HG03460 (cell line): ENCODE results near the gene RALGPS1.
A peak's percentile ranks its signal among the peaks of the same experiment; 100 is the strongest.

Source experiments
- ATAC-seq: cut with Tn5 transposase; IDR thresholded peaks from one replicate; pipeline ENCODE4 v1.9.1; 2021; ENCODE audit not compliant: unreplicated experiment

Gene RALGPS1

DNA sequence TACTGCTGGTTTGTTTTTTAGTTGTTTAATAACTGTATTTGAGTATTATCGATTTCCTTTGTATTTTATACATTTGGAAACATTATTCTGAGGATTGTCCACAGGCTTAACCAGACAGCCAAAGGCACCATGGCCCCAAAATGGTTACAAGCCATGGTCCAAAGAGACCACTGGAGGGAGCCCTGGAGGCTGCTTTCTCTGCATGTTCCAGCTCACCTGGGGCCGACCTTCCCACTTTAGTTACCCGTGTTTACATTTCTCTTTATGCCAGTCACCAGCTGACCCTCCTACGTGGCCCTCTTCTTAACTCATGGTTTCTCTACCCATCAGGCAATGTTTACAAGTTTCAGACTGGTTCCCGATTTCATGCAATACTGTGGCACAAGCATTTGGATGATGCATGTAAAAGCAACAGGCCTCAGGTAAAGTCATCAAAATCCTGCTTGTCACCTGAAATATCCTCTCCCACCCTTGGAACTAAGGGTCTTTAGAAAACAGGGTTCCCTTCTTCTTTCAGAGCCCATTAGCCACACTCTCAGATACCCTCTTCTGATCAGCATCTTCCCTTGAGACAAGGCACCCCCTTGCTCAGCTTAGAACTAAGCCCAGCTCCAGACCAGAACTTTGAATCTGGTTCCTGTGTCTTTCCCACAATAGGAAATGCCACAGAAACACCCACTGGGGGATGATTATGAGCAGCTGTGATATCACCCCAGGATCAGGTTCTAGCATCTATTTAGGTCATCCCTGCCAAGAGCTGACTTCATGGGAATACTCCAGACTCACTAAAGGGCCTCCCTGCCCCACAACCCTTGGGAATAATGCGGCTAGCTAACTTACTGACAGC lies 300.1 kb downstream of the RALGPS1 start:
- ATAC-seq, result no peak

DNA sequence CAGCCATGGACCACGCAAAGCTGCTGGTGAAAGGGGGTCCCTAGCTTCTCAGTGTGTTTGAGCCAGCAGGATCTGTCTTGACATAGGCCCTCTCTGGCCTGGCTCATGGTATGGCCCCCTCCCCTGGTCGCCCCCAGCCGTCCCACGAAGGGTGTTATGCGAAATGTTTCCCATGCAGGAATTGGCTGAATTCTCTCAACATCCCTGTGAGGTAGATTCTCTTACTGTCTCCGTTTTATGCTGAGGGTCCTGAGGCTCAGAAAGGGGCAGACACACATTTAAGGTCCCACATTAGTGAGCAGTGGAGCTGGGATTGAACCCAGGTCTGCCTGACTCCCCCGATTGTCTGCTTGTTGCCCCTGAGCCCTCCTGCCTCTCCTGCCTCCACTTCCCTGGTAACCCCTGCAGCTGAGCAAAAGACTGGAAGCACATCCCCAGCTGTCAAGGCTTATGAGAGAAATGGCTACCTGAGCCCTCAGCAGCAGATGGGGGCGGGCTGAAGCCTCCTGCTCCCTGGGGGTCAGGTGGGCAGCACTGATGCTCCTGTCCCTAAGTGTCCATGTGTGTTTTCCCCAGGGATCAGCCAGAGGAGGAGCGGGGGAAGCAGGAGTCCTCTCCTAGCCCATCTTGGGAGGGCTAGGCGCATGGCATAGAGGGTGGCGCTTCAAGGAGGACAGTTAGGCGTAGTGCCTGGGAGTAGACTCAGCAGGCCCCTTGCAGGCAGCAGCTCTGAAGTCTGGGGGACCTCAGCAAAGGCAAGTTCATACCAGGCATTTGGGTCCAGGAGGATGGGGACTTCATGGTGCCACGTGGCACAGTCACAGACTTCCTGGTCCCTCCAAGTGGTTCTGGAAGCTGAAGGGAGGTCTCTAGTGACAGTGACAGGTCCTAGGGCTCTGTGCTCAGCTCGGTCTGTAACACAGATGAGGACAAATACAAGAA lies 301.0 kb downstream of the RALGPS1 start:
- no peak for ATAC-seq

DNA sequence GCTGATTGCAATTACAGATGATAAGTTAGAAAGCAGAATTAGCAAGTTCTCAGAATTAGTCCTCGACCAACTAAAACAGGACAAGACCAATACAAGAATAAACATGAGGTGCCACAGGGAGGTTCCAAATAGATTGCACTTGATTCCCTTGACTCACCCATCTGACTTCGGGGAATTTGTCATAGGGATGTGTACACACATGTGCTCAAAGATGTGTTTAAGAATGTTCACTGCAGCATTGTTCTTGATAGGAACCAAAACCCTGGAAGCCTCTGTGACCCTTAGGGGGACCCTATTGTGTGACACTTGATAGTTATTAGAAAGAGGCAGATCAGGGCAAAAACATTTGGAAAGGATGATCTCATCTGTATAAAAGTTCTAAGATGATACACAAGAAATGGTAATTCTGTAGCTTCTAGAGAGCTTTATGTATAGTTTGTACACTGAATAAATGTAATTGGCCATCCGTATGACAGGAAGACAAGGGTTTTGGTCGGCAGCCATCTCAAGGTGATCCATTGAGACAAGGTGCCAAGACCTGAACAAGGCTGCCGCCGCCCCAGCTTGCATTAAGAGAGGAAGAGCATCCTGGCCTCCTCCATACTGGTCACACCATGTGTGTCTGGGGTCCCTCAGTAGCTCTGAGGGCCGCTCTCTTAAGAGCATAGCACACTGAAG lies 301.8 kb downstream of the RALGPS1 start:
- no peak for ATAC-seq

DNA sequence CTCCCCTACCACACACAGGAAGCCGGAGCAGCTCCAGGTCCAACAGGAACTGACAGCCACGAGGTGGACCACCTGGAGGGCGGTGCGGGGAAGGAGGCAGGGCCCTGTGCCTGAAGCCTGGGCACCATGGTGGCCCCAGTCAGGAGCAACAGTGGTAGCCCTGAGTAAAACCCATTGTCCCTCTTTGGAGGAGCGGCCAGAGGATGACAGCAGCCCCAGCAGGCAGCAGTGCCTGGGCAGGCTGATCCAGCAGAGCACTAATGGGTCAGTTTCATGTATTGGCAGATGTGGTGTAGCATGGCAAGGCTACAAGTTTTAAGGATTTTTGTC lies 302.3 kb downstream of the RALGPS1 start:
- no peak for ATAC-seq

DNA sequence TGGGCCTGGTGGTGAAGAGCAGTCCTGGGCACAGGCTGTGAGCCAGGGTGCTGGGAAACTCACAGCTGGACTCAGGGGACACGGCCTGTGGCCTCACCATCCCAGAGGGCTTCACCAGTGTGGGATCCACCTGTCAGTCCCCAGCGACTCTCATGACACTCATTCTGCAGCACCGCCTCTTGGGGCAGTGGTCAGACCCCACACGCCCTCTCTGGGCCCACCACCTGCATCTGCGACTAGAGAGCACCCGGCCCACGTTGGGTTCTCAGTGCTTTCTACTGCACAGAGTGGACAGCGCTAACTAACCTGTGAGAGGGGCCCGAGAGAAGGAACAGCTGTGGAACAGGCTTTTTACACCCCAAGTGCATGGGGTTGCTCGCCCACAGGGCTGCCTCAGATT lies 304.2 kb downstream of the RALGPS1 start:
- ATAC-seq, result no peak

DNA sequence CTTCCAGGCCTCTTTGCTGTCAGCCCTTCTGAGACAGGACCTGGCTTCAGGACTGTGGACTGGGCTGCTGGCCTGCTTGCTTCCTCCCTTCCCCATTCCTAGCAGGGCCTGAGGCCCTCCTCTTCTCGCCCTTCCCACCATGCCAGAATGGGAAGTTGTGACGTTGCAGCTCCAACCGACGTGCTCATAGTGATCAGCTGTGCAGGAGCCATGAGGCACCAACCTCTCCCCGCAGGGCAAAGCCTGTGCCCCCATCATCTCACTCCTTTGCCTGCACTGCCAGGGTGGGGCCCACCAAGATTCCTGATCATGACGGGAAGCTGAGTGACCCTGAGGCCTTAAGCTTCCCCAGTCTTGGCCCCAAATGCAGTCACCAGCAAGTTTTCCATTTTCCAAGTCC lies 304.9 kb downstream of the RALGPS1 start:
- ATAC-seq, result no peak

DNA sequence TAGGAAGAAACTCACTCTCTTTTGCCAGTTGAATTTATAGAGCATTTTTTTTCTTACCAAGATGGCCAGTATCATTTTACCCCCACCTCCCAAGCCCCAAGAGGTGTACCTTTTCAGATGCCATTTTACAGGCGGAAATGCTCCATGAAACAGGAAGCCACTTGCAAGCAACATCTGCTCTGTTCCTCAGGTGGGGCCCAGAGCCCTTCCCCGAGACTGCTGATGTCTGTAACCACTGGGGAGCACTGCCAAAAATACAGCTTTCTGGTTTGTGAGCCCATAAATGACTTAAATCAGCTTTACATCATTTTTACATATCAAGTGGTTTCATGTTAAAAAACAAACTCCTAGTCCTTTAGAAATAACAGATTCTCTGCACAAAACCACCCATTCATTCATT lies 307.1 kb downstream of the RALGPS1 start:
- no peak for ATAC-seq

DNA sequence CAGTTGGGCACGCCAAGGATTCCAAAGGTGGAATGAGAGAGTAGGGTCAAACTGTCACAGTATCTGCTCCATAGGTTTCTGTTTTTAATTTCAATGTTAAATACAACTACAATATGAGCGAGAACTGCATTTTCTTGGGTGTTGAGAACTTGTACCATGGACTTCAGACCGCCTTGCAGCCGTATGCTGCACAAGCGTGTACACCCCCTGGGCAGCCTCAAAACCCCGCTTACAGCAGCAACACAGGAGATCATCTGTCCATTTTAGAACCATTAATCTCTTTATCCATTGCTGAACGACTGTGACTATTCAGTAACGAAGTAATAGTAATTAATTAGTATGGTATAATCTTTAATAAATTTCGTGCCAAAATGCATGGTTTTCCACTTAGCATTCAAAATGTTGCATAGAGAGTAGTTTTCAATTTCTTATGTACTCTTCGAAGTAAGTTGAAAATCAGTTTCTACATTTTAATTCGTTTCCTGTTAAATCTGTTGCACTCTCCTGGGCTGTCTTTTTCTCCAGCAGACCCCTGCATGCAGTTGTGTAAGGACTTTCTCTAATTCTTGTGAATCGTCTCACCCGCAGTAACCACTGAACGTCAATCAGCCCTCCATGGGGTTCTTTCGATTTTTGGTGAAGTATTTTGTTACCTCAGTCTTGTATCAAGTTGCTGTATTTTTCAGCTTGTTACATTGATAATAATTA lies 308.0 kb downstream of the RALGPS1 start:
- no peak for ATAC-seq

DNA sequence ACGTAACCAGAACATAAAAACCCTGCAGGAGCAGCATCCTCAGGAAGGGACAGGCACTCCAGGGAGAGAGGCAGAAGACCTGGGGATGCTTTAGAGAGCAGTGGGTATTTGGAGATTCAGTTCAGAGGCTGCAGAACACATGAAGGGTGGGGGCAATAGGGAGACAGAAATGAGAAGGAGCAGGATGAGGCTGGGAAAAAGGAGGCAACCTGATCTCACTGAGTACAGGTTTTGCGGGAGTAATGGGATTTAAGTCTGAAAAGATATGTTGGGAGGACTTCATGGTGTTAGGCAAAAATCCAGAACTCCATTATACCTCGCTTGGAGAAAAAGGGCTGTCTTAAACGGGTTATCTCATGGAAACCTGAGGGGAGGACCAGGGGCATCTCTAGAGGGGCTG lies 308.7 kb downstream of the RALGPS1 start:
- no peak for ATAC-seq

DNA sequence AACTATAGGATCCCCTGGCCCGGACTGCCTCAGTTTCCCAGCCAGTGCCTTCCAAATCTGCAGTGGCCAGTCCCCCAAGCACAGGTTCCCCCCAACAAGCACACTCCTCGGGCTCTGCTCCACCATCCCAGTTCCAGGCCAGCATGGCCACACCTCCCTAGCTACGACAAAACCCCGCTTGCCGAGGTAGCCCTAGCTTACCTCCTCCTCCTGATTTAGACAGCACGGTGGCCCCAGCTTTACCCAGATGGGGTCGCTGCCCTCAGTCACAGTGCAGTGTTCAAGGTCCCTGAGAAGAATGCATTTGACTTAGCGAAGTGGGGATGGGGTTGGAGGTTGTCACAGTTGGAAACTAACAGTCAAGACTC lies 309.2 kb downstream of the RALGPS1 start:
- no peak for ATAC-seq

DNA sequence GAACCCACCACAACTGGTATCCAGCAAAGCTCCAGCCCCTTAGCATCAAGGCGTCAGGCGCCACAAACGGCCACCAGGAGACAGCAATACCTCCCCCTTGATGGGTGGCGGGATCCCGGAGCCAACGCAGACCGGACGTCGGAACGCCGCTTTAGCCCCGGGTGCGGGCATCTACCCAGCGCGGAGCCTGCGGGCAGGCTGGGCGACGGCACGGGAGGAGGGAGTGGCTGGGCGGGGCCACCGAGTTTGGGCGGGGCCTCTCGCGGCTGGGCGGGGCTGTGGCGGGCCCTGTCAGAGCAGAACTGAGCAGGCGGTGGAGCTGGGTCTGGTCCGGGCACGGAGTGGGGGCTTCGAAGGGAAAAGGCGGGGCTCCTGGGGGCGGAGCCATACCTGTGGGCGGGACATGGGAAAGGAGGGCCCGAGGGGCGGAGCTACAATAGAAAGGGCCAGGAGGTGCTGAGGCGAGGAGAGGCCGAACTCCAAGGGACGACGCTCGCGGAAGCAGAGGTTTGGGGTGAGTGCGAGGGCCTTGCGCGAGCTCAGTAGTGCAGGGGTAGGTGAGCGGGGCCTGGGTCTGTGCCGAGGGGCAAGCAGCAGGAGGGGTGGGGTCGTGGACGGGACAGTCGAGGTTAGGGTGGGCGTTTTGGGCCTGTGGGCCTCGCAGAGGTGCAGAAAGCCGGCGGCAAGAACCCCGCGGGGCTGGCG lies 309.7 kb downstream of the RALGPS1 start:
- peak; percentile 53 for ATAC-seq

DNA sequence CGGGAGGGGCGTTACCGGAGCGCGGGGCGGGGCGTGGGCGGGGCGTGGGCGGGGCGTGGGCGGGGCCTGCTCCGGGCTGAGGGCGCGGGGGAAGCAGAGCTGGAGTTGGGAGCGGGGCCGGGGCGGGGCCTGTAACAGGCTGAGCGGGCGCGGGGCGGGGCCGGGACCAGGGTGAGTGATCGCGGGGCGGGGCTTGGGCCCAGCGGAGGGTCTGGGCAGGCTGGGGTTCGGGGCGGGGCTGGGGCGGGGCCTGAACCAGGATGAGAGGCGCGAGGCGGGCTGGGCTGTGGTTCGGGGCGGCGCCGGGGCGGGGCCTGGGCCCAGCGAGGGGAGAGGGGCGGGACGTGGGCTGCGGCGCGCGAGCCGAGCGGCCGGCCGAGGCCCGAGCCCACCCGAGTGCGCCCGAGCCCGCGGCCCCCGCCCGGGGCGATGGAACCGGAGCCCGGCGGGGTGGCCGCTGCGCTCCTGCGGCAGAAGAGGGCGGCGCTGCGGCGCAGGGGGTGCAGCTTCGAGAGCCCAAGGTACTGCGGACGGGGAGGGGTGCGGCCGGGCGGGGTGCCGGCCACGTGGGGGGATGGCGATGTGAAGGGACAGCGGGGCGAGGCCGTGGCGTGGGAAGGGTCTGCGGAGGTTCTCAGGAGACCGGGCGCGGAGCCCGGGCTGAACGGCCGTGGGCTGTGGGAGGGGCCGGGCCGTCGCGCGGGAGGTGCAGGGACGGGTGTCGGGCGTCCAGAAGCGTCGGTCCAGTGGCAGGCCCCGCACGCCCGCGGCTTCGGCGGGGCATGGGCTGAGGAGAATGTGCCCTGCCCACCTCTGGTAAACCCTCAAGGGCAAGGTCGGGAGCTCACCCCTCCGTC lies 310.5 kb downstream of the RALGPS1 start:
- peak; percentile 50 for ATAC-seq

DNA sequence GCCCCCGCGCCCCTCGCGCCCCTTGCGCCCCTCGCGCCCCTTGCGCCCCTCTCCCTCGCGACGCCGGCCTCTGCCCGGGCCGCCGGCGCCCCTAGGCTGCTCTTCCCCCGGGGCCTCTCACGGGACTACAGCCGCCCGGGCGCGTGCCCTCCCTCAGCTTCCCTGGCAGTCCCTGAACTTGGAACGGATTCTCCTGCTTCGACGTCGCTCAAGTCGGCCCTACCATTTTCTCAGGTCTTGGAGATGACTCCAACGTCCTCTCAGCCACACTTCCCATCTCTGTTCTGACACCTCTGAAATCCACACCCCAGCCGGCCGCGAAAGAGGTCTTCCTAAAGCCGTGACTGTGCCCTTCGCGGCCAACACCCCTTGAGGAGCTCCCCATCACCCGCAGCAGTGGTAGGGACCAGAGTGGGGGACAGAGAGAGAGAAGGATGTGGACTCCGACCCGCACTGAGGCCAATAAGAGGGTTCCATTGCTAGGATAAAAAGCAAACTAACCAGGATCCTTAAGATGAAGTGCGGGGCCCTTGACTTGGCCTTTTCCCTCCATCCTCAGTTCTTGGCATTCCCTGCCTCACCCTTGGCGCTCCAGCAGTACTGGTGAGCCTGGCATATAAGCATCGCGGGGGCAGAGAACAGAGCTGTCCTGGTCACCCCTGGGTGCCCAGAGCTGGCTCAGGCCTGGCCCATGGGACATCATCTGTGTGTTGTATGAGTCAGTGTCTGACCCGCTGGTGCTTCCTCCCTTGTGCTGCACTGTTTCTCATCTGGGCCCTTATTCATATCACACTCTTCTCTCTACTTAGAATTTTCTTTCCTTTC lies 311.4 kb downstream of the RALGPS1 start:
- no peak for ATAC-seq

DNA sequence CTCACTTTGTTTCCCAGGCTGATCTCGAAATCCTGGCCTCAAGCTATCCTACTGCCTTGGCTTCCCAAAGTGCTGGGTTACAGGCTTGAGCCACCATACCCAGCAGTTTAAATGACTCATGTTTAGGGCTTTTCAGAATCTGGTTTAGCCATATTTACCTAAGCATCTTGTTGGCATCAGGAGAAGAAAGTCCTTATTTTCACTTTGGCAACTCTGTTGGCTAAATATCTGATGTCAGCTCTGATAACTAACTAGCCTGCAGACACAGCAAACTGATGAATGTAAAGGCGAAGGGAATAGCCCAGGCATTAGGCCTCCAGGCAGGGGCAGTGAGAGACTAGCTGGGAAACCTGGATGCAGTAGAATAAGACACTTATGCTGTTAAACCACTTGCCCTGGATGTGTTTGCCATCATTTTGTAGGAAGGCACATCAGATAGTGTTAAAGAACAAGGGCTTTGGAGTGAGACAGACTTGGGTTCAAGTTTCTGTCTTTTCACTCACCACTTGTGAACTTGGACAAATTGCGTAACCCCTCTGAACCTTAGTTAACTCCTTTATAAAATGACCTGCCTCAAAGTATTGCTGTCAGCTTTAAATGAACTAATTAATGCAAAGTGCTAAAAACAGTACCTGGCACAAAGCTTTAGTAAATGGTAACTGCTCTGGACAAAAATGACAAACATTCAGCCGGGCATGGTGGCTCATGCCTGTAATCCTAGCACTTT lies 315.3 kb downstream of the RALGPS1 start:
- ATAC-seq, result no peak

DNA sequence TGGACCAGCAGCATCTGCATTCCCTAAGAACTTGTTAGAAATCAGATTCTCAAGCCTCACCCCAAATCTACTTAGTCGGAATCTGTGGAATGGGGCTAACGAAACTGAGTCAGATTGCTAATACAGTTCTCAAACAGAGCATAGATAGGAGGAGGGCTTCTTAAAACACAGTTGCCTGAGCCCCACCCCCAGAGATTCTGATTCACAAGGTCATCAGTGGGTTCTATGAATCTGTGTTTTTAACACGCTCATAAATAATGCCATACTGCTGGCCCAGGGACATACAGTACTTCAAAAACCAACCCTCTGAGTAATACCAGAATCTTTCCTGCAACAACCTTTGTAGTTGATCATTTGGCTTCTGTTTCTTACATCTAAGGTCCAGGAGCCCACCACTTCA lies 317.1 kb downstream of the RALGPS1 start:
- ATAC-seq, result no peak

DNA sequence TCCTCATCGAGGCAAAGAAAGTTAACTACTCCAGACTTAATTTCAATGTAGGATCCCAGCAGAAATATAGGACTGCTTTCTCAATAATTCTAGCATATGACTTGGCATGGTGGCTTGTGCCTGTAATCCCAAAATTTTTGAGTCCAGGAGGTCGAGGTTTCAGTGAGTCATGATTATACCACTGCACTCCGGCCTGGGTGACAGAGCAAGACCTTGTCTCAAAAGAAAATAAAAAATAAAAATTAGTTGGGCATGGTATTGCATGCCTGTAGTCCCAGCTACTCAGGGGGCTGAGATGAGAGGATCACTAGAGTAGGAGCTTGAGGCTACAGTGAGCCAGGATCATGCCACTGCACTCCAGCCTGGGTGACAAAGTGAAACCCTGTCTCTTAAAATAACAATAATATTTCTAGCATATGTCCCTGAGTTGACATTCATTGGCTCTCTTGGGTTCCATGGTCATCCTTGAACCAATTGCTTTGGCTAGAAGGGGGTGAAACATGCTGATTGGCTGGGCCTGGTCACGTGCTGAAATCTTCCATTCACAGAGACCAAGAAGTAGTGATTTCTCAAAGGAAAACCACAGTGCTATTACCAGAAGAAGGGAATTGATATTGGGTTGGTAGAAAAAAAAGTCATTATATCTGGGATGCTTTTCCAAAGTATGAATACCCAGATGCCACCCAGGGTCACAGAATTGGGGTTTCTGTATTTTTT lies 318.4 kb downstream of the RALGPS1 start:
- no peak for ATAC-seq

DNA sequence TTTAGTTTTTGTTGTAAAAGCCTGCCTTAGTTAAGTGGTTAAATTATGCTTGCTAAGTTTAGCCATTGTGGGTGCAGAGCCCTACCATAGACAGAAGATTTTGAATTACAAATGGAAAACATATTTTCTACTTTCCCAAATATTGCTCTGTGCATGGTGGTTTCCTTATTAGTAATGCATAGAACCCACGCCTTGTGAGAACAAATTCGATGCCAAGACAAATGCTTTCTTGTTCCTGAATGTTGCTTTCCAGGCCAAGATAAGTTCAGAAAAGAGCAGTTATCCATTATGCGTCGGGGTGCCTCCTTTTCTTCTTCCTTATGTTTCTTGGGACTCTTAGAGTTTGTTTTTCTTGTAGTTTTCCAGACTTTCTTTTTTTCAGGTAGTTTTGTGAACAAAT lies 319.0 kb downstream of the RALGPS1 start:
- no peak for ATAC-seq
